Measurements from ENCODE around the gene KIF2A. TPM values are rescaled to one million over a fixed set of nuclear protein-coding genes. Genes with fewer than 3 reads are reported as not detected.

KIF2A gene
- total RNA-seq, 3 donors from 2014 or later, result 50.8 to 57.4 (median 51.7) TPM

GRCh38 chr5:62412549-62413329 lies 106.7 kb downstream of the KIF2A start, which contains the start of gene IPO11:
IPO11 (plus strand) TSS chr5:62412763; CDS start chr5:62437280, 24,517 bp downstream.
- Histone ChIP-seq H3K4me1 (peaks cover 0 to 10% of the 10 kb centered on the region in 2 donors), H3K4me3 (peak within 1 kb of the TSS; percentile 83 to 99 (median 98)), H3K36me3 (no peaks in the 10 kb centered on the region), H3K27ac (peak within 1 kb of the TSS; percentile 82 to 88), H3K27me3 (no peaks in the 10 kb centered on the region), H3K9me3 (no peaks in the 10 kb centered on the region)
- TF ChIP-seq POLR2A (IDR thresholded peaks at IDR 0.05) (peak; percentile 56), POLR2AphosphoS5 (IDR thresholded peaks at IDR 0.05) (peak; percentile 92 to 98 (median 93)), CTCF (IDR thresholded peaks at IDR 0.05) (peak in 1 of 3 donors; percentile 10)
- intact Hi-C loops (cut with DNase I; ENCODE audit: low total_unique reads), result no loop called here
- DNase-seq (ENCODE audit: low spot score in 2 of 2), result peak; percentile 98

GRCh38 chr5:62413711-62414110 lies 107.7 kb downstream of the KIF2A start:
- intact Hi-C loops (cut with DNase I; ENCODE audit: low total_unique reads), result no loop called here
- Histone ChIP-seq H3K4me1 (peaks cover 0 to 10% of the 10 kb centered on the region in 2 donors), H3K27ac (no peak overlapping the region), H3K36me3 (no peaks in the 10 kb centered on the region), H3K27me3 (no peaks in the 10 kb centered on the region), H3K4me3 (peak overlapping the region; percentile 83 to 99 (median 98)), H3K9me3 (no peaks in the 10 kb centered on the region)
- DNase-seq (ENCODE audit: low spot score in 2 of 2), result no peak
- TF ChIP-seq POLR2A (IDR thresholded peaks at IDR 0.05), result no peak
- no peak for TF ChIP-seq CTCF (IDR thresholded peaks at IDR 0.05)
- TF ChIP-seq POLR2AphosphoS5 (IDR thresholded peaks at IDR 0.05), result no peak

- Histone ChIP-seq H3K36me3 (no peaks in the 10 kb centered on the region), H3K27ac (no peak overlapping the region), H3K27me3 (no peaks in the 10 kb centered on the region), H3K9me3 (no peaks in the 10 kb centered on the region), H3K4me1 (peaks cover 0 to 7% of the 10 kb centered on the region in 2 donors), H3K4me3 (no peak overlapping the region)
- TF ChIP-seq CTCF (IDR thresholded peaks at IDR 0.05) (no peak), POLR2AphosphoS5 (IDR thresholded peaks at IDR 0.05) (no peak), POLR2A (IDR thresholded peaks at IDR 0.05) (no peak)
- intact Hi-C loops (cut with DNase I; ENCODE audit: low total_unique reads), result no loop called here
- no peak for DNase-seq (ENCODE audit: low spot score in 2 of 2)
These were observed 112.6 kb downstream of the KIF2A start for GRCh38 chr5:62418462-62419076.

GRCh38 chr5:62419609-62420008 lies 113.6 kb downstream of the KIF2A start:
- no peak for DNase-seq (ENCODE audit: low spot score in 2 of 2)
- intact Hi-C loops (cut with DNase I; ENCODE audit: low total_unique reads), result no loop called here
- no peak overlapping the region for H3K27ac ChIP-seq

More at GRCh38 chr5:62419609-62420008, 113.6 kb downstream of the KIF2A start:
- Histone ChIP-seq H3K4me3 (no peak overlapping the region), H3K27me3 (no peaks in the 10 kb centered on the region), H3K9me3 (no peaks in the 10 kb centered on the region), H3K36me3 (no peaks in the 10 kb centered on the region), H3K4me1 (no peaks in the 10 kb centered on the region)
- no peak for TF ChIP-seq POLR2AphosphoS5 (IDR thresholded peaks at IDR 0.05)
- no peak for TF ChIP-seq POLR2A (IDR thresholded peaks at IDR 0.05)
- TF ChIP-seq CTCF (IDR thresholded peaks at IDR 0.05), result no peak

Data from breast epithelium (tissue), 4 donors.